SK-N-SH treated with all-trans-retinoic acid at 6 μM for 48 hours (cell line): ENCODE results near the gene MAPK4.

Experiments used
- ATAC-seq: fragments of 200-7000 bp; cut with Tn5 transposase; 3 replicates; pipeline ENCODE4 v1.9.1; 2020; ENCODE audit warnings: mild to moderate bottlenecking, moderate library complexity
- ARNTL ChIP-seq: fragments of 450-650 bp; formaldehyde crosslinking; IDR thresholded peaks from 2 replicates; pipeline ENCODE4 v1.5.0; 2020; ENCODE audit warnings: low read depth, mild to moderate bottlenecking, moderate library complexity, borderline replicate concordance
- BACH2 ChIP-seq: fragments of 250-450 bp; sonication (Bioruptor Pico); IDR thresholded peaks from 2 replicates; pipeline ENCODE4 v1.9.0; 2021; ENCODE audit warnings: mild to moderate bottlenecking, borderline replicate concordance
- CSDC2 ChIP-seq: fragments of 250-450 bp; sonication (Bioruptor Pico); IDR thresholded peaks from 2 replicates; pipeline ENCODE4 v1.5.0; 2020; ENCODE audit warnings: mild to moderate bottlenecking, moderate library complexity
- ESRRG ChIP-seq: fragments of 250-450 bp; sonication (Bioruptor Pico); IDR thresholded peaks from 2 replicates; pipeline ENCODE4 v1.6.1; 2021; ENCODE audit warnings: mild to moderate bottlenecking
- ISL1 ChIP-seq: fragments of 250-450 bp; sonication (Bioruptor Pico); IDR thresholded peaks from 2 replicates; pipeline ENCODE4 v2.1.2; 2022; ENCODE audit warnings: mild to moderate bottlenecking, moderate library complexity
- OSR1 ChIP-seq: fragments of 250-450 bp; sonication (Bioruptor Pico); IDR thresholded peaks from 2 replicates; pipeline ENCODE4 v1.8.0; 2022; ENCODE audit warnings: moderate library complexity, mild to moderate bottlenecking, inconsistent platforms
- PPARA ChIP-seq: fragments of 250-450 bp; sonication (Bioruptor Pico); IDR thresholded peaks from 2 replicates; pipeline ENCODE4 v1.5.0; 2020; ENCODE audit warnings: mild to moderate bottlenecking, borderline replicate concordance
- RARB ChIP-seq: fragments of 250-450 bp; sonication (Bioruptor Pico); IDR thresholded peaks from 2 replicates; pipeline ENCODE4 v1.8.0; 2021; ENCODE audit warnings: mild to moderate bottlenecking, moderate library complexity
- SNAI2 ChIP-seq: fragments of 250-450 bp; sonication (Bioruptor Pico); IDR thresholded peaks from 2 replicates; pipeline ENCODE4 v1.5.0; 2020; ENCODE audit warnings: mild to moderate bottlenecking, moderate library complexity
- TOX ChIP-seq: fragments of 250-450 bp; sonication (Bioruptor Pico); IDR thresholded peaks from 2 replicates; pipeline ENCODE4 v1.8.0; 2021; ENCODE audit warnings: mild to moderate bottlenecking, moderate library complexity, borderline replicate concordance
- ZC3H10 ChIP-seq: fragments of 250-450 bp; sonication (Bioruptor Pico); IDR thresholded peaks from 2 replicates; pipeline ENCODE4 v1.5.1; 2021; ENCODE audit warnings: mild to moderate bottlenecking, moderate library complexity
- ZFP3 ChIP-seq: fragments of 250-450 bp; sonication (Bioruptor Pico); IDR thresholded peaks from 2 replicates; pipeline ENCODE4 v1.5.0; 2020; ENCODE audit warnings: mild to moderate bottlenecking, moderate library complexity
- ZFP30 ChIP-seq: fragments of 450-650 bp; formaldehyde crosslinking; IDR thresholded peaks from 2 replicates; pipeline ENCODE4 v1.5.0; 2022; ENCODE audit warnings: mild to moderate bottlenecking, moderate library complexity
- ZNF565 ChIP-seq: fragments of 450-650 bp; formaldehyde crosslinking; conservative IDR thresholded peaks from 2 replicates; pipeline ENCODE4 v1.5.0; 2020; ENCODE audit warnings: low read depth, mild to moderate bottlenecking, moderate library complexity
- ZNF70 ChIP-seq: fragments of 450-650 bp; formaldehyde crosslinking; IDR thresholded peaks from 2 replicates; pipeline ENCODE4 v1.5.0; 2020; ENCODE audit warnings: mild to moderate bottlenecking, moderate library complexity
- ZNF8 ChIP-seq: fragments of 450-650 bp; formaldehyde crosslinking; IDR thresholded peaks from 2 replicates; pipeline ENCODE4 v1.5.0; 2020; ENCODE audit warnings: mild to moderate bottlenecking, moderate library complexity
- TF ChIP-seq, protein P1 (sequence below): fragments of 250-450 bp; sonication (Bioruptor Pico); IDR thresholded peaks from 2 replicates; pipeline ENCODE4 v1.5.1; 2020; ENCODE audit warnings: low read depth, mild to moderate bottlenecking, moderate library complexity
- TF ChIP-seq, protein P2 (sequence below): fragments of 250-450 bp; sonication (Bioruptor Pico); IDR thresholded peaks from 2 replicates; pipeline ENCODE4 v1.8.0; 2020; ENCODE audit warnings: mild to moderate bottlenecking, moderate library complexity, borderline replicate concordance
- TF ChIP-seq, protein P3 (sequence below): fragments of 250-450 bp; sonication (Bioruptor Pico); IDR thresholded peaks from 2 replicates; pipeline ENCODE4 v1.8.0; 2021; ENCODE audit warnings: low read depth, mild to moderate bottlenecking, moderate library complexity, borderline replicate concordance
- TF ChIP-seq, protein P4 (sequence below): fragments of 250-450 bp; sonication (Bioruptor Pico); IDR thresholded peaks from 2 replicates; pipeline ENCODE4 v1.5.0; 2020; ENCODE audit warnings: mild to moderate bottlenecking, moderate library complexity

The MAPK4 gene

DNA sequence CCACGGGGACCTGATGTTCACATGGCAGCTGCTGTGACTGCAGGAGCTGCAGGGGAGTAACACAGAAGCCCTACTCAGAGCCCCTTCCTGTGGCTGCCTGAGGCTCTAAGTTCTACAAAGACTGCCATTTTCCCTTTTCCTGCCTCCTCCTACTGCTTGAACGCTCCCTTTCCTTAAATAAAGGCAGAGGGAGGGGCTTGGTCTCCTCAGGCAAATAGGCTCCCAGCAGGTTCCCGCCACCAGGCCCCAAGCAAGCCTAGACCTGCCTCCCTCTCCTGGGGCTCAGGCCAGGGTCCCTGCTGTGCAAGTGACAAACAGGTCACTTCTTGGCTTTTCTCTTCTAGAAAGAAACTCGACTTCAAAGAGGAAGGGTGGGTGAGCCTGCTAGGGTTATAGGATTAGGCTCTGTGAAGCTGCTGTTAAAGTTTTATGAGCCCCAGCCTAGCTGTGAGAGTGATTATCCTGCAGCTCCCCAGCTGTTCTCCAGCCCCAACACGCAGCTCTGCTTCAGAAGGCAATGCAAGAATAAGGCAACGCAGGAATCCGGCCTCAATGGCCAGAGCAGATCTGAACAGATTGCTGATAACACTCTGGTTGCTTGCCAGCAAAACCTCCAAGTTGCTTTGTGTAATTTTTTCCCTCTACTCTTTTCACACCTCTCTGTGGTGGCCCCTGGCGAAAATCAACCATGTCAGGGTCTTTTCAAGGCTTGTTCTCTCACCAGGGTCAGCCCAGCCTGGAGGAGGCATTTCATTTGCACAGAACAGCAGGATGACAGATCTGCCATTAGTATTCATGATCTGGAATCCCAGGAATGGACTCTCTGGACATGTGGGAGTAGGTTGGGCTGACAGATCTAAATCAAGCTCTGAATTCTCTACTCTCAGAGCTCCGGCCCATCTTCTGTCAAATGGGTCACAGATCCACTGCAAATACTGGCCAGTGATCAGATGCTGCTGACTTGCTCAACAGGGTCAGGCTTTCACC lies 188.6 kb downstream of the MAPK4 start:
- no peak for TF ChIP-seq RARB (CRISPR knock-in tag)
- TF ChIP-seq, protein P1, sequence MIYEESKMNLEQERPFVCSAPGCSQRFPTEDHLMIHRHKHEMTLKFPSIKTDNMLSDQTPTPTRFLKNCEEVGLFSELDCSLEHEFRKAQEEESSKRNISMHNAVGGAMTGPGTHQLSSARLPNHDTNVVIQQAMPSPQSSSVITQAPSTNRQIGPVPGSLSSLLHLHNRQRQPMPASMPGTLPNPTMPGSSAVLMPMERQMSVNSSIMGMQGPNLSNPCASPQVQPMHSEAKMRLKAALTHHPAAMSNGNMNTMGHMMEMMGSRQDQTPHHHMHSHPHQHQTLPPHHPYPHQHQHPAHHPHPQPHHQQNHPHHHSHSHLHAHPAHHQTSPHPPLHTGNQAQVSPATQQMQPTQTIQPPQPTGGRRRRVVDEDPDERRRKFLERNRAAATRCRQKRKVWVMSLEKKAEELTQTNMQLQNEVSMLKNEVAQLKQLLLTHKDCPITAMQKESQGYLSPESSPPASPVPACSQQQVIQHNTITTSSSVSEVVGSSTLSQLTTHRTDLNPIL (CRISPR knock-in tag): no peak
- TF ChIP-seq BACH2: no peak
- TF ChIP-seq, protein P2, sequence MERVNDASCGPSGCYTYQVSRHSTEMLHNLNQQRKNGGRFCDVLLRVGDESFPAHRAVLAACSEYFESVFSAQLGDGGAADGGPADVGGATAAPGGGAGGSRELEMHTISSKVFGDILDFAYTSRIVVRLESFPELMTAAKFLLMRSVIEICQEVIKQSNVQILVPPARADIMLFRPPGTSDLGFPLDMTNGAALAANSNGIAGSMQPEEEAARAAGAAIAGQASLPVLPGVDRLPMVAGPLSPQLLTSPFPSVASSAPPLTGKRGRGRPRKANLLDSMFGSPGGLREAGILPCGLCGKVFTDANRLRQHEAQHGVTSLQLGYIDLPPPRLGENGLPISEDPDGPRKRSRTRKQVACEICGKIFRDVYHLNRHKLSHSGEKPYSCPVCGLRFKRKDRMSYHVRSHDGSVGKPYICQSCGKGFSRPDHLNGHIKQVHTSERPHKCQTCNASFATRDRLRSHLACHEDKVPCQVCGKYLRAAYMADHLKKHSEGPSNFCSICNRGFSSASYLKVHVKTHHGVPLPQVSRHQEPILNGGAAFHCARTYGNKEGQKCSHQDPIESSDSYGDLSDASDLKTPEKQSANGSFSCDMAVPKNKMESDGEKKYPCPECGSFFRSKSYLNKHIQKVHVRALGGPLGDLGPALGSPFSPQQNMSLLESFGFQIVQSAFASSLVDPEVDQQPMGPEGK (CRISPR knock-in tag): no peak
- no peak for TF ChIP-seq ESRRG
- TF ChIP-seq ARNTL (CRISPR knock-in tag): no peak
- TF ChIP-seq TOX (CRISPR knock-in tag): no peak
- TF ChIP-seq ZNF70: no peak
- TF ChIP-seq OSR1 (CRISPR knock-in tag): no peak
- no peak for TF ChIP-seq ZNF8 (CRISPR knock-in tag)
- no peak for TF ChIP-seq ISL1
- no peak for TF ChIP-seq ZNF565 (CRISPR knock-in tag)
- TF ChIP-seq ZFP30 (CRISPR knock-in tag): no peak
- no peak for TF ChIP-seq PPARA
- no peak for TF ChIP-seq CSDC2 (CRISPR knock-in tag)
- TF ChIP-seq, protein P3, sequence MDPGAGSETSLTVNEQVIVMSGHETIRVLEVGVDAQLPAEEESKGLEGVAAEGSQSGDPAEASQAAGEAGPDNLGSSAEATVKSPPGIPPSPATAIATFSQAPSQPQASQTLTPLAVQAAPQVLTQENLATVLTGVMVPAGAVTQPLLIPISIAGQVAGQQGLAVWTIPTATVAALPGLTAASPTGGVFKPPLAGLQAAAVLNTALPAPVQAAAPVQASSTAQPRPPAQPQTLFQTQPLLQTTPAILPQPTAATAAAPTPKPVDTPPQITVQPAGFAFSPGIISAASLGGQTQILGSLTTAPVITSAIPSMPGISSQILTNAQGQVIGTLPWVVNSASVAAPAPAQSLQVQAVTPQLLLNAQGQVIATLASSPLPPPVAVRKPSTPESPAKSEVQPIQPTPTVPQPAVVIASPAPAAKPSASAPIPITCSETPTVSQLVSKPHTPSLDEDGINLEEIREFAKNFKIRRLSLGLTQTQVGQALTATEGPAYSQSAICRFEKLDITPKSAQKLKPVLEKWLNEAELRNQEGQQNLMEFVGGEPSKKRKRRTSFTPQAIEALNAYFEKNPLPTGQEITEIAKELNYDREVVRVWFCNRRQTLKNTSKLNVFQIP (CRISPR knock-in tag): no peak
- TF ChIP-seq SNAI2 (CRISPR knock-in tag): no peak
- ATAC-seq: no peak

DNA sequence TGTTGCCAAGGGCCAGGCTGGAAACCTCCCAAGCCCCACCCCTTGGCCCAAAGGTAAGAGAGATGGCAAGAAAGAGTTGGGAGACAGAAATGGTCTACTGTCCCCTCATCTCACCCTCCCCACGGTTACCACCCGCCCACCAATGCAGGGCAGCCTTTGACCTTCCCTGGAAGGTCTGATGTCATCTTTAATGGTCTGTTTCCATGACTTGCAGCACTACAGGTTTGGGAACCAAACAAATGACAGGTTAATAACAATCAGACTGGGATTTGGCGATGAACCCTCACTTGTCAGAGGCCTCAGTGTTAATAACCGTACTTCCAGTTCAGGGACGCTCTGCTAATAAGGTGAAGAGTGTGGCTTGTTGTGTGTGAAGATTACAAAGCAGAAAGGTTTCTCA lies 189.5 kb downstream of the MAPK4 start:
- no peak for ATAC-seq
- no peak for TF ChIP-seq ZC3H10 (CRISPR knock-in tag)
- no peak for TF ChIP-seq CSDC2 (CRISPR knock-in tag)
- TF ChIP-seq, all 23 proteins: peak for 0

DNA sequence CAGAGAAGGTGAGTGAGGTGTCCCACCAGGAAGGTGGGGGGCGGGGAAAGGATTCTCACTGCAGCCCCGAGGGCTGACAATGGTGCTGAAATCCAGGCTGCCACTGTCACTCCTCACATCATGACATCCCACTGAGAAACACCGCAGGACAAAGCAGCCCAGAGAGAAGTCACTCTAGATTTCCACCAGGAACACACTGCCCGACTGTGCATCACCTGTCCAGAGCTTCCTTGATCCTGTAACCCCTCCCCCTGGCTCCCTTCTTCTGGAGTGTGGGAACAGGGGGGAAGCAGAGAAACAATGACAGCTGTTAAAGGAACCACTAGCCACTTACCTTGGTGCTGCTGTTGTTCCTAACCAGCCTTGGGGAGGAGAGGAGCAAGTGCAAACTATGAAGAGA lies 190.1 kb downstream of the MAPK4 start:
- TF ChIP-seq, protein P4, sequence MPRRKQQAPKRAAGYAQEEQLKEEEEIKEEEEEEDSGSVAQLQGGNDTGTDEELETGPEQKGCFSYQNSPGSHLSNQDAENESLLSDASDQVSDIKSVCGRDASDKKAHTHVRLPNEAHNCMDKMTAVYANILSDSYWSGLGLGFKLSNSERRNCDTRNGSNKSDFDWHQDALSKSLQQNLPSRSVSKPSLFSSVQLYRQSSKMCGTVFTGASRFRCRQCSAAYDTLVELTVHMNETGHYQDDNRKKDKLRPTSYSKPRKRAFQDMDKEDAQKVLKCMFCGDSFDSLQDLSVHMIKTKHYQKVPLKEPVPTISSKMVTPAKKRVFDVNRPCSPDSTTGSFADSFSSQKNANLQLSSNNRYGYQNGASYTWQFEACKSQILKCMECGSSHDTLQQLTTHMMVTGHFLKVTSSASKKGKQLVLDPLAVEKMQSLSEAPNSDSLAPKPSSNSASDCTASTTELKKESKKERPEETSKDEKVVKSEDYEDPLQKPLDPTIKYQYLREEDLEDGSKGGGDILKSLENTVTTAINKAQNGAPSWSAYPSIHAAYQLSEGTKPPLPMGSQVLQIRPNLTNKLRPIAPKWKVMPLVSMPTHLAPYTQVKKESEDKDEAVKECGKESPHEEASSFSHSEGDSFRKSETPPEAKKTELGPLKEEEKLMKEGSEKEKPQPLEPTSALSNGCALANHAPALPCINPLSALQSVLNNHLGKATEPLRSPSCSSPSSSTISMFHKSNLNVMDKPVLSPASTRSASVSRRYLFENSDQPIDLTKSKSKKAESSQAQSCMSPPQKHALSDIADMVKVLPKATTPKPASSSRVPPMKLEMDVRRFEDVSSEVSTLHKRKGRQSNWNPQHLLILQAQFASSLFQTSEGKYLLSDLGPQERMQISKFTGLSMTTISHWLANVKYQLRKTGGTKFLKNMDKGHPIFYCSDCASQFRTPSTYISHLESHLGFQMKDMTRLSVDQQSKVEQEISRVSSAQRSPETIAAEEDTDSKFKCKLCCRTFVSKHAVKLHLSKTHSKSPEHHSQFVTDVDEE: no peak
- TF ChIP-seq ESRRG: no peak
- TF ChIP-seq, all 23 proteins: peak for 0
- no peak for ATAC-seq

DNA sequence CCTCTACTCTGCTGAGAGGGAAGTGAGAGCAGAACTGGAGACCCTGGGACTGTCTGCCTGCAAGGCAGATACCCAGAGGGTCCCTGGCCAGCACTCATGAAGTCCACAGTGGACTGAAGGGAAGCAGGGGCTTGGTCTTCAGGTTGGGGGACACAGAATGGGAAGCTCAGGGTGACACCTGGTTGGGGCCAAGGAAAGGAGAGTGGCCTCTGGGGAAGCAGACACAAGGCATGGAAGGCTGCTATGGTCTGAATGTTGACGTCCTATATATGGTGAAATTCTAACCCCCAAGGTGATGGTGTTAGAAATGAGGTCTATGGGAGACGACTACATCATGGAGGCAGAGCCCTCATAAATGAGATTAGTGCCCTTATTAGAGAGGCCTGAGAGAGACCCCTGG lies 190.7 kb downstream of the MAPK4 start:
- no peak for ATAC-seq
- TF ChIP-seq BACH2 (no peak), ZFP3 (CRISPR knock-in tag) (no peak), RARB (CRISPR knock-in tag) (no peak)
- TF ChIP-seq, protein P2 (CRISPR knock-in tag): no peak
